HCT116 (cell line): ENCODE data around the gene SH3TC1. TPM values are rescaled to one million over a fixed set of nuclear protein-coding genes. Genes with fewer than 3 reads are reported as not detected.

Source experiments
- ATAC-seq: fragments of 200-7000 bp; cut with Tn5 transposase; 2 replicates; pipeline ENCODE4 v1.9.1; 2020; ENCODE audit warnings: mild to moderate bottlenecking, moderate library complexity
- BruUV-seq: library from RNA; stranded (reverse); fragments of 400-500 nt; replicated peaks from 2 replicates; lab custom pipeline; 2021; lab: Mats Ljungman, UMichigan
- CTCF ChIA-PET: fragments of 300-600 bp; sonication (Branson Sonifier 250); formaldehyde crosslinking; loops from one replicate; lab custom pipeline; 2021; ENCODE audit warnings: antibody characterized with exemption; lab: Charles Lee
- POLR2A ChIA-PET: fragments of 300-600, 350-600 bp; sonication (Branson Sonifier 250); formaldehyde crosslinking; loops from one replicate; lab custom pipeline; 2021; ENCODE audit warnings: antibody characterized with exemption; lab: Charles Lee
- RAD21 ChIA-PET, 2 experiments: fragments of 300-600 bp; sonication (Branson Sonifier 250); formaldehyde crosslinking; loops; one replicate each; lab custom pipeline; 2023; ENCODE audit warnings: low total read pairs in 2 of 2; ENCODE audit not compliant: uncharacterized antibody in 2 of 2, unreplicated experiment in 2 of 2, low non-redundant PET in 1 of 2; lab: Charles Lee
- DNase-seq: peaks from one replicate; pipeline ENCODE4 v3.0.0-alpha.2; 2010; ENCODE audit warnings: low read depth, low spot score
- H2AFZ ChIP-seq: fragments of 200-600 bp; shearing (Covaris generic), sonication (generic); 2 replicates; pipeline ENCODE4 v1.6.1; 2017; ENCODE audit warnings: low read depth, mixed run types, mixed read lengths, antibody characterized with exemption, low read length; ENCODE audit not compliant: poor library complexity, severe bottlenecking
- H3K27ac ChIP-seq: 2 replicates; pipeline ENCODE4 v1.5.1; 2012; ENCODE audit warnings: low read depth, low read length
- H3K27me3 ChIP-seq: fragments of 200-600 bp; sonication (generic); 2 replicates; pipeline ENCODE4 v1.6.1; 2016; ENCODE audit warnings: mixed run types, low read length, mixed read lengths; ENCODE audit not compliant: insufficient read depth
- H3K36me3 ChIP-seq, 2 experiments: fragments of 200-500 bp in 1 of 2; fragments of 200-600 bp in 1 of 2; sonication (Bioruptor generic) in 1 of 2; sonication (generic) in 1 of 2; 2 replicates each; pipeline versions ENCODE4 v1.5.1 to v1.6.1; 2014 to 2016; ENCODE audit warnings: low read length in 2 of 2, inconsistent platforms in 1 of 2, mixed read lengths in 1 of 2, mixed run types in 1 of 2; ENCODE audit not compliant: insufficient read depth in 2 of 2, control insufficient read depth in 1 of 2
- H3K4me1 ChIP-seq, 2 experiments: fragments of 200-600 bp in 1 of 2; sonication (generic) in 1 of 2; 2 replicates each; pipeline versions ENCODE4 v1.5.1 to v1.6.1; 2012 to 2017; ENCODE audit warnings: low read length in 2 of 2, inconsistent platforms in 1 of 2, mild to moderate bottlenecking in 1 of 2, mixed read lengths in 1 of 2, mixed run types in 1 of 2, moderate library complexity in 1 of 2; ENCODE audit not compliant: insufficient read depth in 2 of 2, control insufficient read depth in 1 of 2
- H3K4me2 ChIP-seq: fragments of 200-600 bp; sonication (generic); 2 replicates; pipeline ENCODE4 v1.6.1; 2017; ENCODE audit warnings: mixed run types, low read length, mixed read lengths
- H3K4me3 ChIP-seq, 2 experiments: fragments of 200-600 bp in 1 of 2; sonication (generic) in 1 of 2; replicated peaks in 1 of 2; 2 replicates each; pipeline ENCODE4 v1.5.1; 2011 to 2016; ENCODE audit warnings: low read length in 2 of 2, control low read depth in 1 of 2, low read depth in 1 of 2, mild to moderate bottlenecking in 1 of 2, mixed read lengths in 1 of 2, mixed run types in 1 of 2
- H3K79me2 ChIP-seq: fragments of 200-600 bp; sonication (generic); 2 replicates; pipeline ENCODE4 v1.6.1; 2017; ENCODE audit warnings: mild to moderate bottlenecking, mixed run types, low read length, moderate library complexity, mixed read lengths; ENCODE audit not compliant: insufficient read depth
- H3K9ac ChIP-seq: fragments of 200-600 bp; sonication (generic); 2 replicates; pipeline ENCODE4 v1.6.1; 2016; ENCODE audit warnings: low read length, mixed read lengths
- H3K9me2 ChIP-seq: fragments of 200-600 bp; sonication (generic), shearing (Covaris generic); 2 replicates; pipeline ENCODE4 v1.6.1; 2017; ENCODE audit warnings: mixed run types, mild to moderate bottlenecking, moderate library complexity; ENCODE audit not compliant: insufficient read depth
- H3K9me3 ChIP-seq, 2 experiments: fragments of 200-500 bp in 1 of 2; fragments of 200-600 bp in 1 of 2; sonication (Bioruptor generic) in 1 of 2; sonication (generic) in 1 of 2; 2 replicates each; pipeline ENCODE4 v1.6.1; 2014 to 2017; ENCODE audit warnings: low read length in 2 of 2, mixed read lengths in 2 of 2, inconsistent platforms in 1 of 2, low read depth in 1 of 2, mild to moderate bottlenecking in 1 of 2, mixed run types in 1 of 2, moderate library complexity in 1 of 2; ENCODE audit not compliant: control insufficient read depth in 1 of 2, insufficient read depth in 1 of 2
- H4K20me1 ChIP-seq: fragments of 200-600 bp; sonication (generic), shearing (Covaris generic); 2 replicates; pipeline ENCODE4 v1.6.1; 2017; ENCODE audit warnings: mixed run types, mild to moderate bottlenecking, moderate library complexity; ENCODE audit not compliant: insufficient read depth
- CEBPB ChIP-seq: IDR thresholded peaks from 2 replicates; pipeline ENCODE4 v1.6.1; 2012; ENCODE audit warnings: low read depth
- ELF1 ChIP-seq: IDR thresholded peaks from 2 replicates; pipeline ENCODE4 v1.6.1; 2012; ENCODE audit warnings: low read depth, borderline replicate concordance
- EZH2phosphoT487 ChIP-seq: fragments of 200-600 bp; IDR thresholded peaks from 2 replicates; pipeline ENCODE4 v1.6.1; 2018; ENCODE audit warnings: antibody characterized with exemption, borderline replicate concordance
- MAX ChIP-seq: IDR thresholded peaks from 2 replicates; pipeline ENCODE4 v1.6.1; 2012
- POLR2A ChIP-seq: IDR thresholded peaks from 2 replicates; pipeline ENCODE4 v1.7.0; 2011; ENCODE audit warnings: borderline replicate concordance; ENCODE audit not compliant: insufficient read depth, insufficient read length; ENCODE audit errors: extremely low read depth
- SP1 ChIP-seq: IDR thresholded peaks from 2 replicates; pipeline ENCODE4 v1.6.1; 2012; ENCODE audit warnings: low read depth
- SRF ChIP-seq: IDR thresholded peaks from 2 replicates; pipeline ENCODE4 v1.6.1; 2012; ENCODE audit warnings: low read depth
- ZFX ChIP-seq: fragments of 450-650 bp; IDR thresholded peaks from 2 replicates; pipeline ENCODE4 v1.6.1; 2017
- intact Hi-C: fragments of 100-400 bp; cut with micrococcal nuclease; formaldehyde crosslinking; loops from 2 replicates; pipeline ENCODE4 v1.10.0; 2022
- total RNA-seq: library from RNA; stranded (reverse); gene quantifications from one replicate; pipeline ENCODE4 v1.2.1, GENCODE V29; 2021; ENCODE audit not compliant: unreplicated experiment

SH3TC1 gene
- total RNA-seq, 1 experiment from 2014 or later = 12.5 TPM

DNA sequence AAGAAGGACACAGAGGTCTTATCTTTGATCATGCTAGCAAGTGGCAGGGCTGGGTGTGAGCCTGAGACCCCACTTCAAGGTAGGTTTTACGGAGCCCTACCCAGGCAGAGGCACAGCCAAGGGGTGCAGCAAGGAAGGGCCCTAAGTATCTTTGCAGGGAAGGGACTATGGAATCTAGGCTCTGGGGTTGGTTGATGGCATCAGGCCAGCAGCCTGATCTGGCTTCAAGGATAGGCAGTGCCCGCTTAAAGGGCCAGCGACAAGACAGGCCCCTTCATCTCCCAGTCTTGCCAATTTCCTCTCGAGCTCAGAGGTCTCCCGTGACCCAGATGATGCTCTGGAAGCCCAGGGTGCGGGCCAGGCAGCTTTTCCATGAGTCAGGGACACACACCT lies 46.2 kb upstream of the SH3TC1 start:
- RAD21 ChIA-PET = no interaction called here

DNA sequence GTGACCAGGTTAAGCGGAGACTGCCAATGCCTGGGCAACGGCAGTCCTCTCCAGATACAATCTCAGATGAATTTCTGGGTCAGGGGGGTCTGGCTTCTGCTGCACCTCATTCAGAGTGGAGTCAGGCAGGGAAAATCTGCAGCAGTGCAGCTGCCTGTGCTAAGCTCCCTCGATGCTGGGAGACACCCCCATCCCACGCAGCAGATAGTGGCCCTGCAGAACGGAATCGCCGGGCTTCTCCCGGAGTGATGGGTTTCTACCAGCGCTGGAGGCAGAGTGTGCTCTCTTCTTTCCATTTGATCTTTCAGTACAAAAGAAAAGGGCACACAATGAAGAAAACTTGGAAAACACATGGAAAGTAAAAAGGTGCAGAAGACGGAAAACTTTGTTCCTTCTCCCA lies 45.6 kb upstream of the SH3TC1 start:
- Histone ChIP-seq H3K9me3 (no peaks in the 10 kb centered on the region), H3K36me3 (no peaks in the 10 kb centered on the region), H4K20me1 (no peaks in the 10 kb centered on the region), H3K27me3 (no peaks in the 10 kb centered on the region), H2AFZ (no peak overlapping the region), H3K4me2 (no peak overlapping the region), H3K4me1 (peaks cover 6 to 19% of the 10 kb centered on the region in 2 experiments; a peak in 3 of 4 replicates), H3K27ac (no peak overlapping the region), H3K9ac (no peak overlapping the region), H3K79me2 (no peaks in the 10 kb centered on the region), H3K9me2 (no peaks in the 10 kb centered on the region), H3K4me3 (no peak overlapping the region)
- POLR2A ChIA-PET = no interaction called here
- intact Hi-C loops = no loop called here
- no peak for TF ChIP-seq EZH2phosphoT487
- TF ChIP-seq CEBPB = no peak
- no peak for TF ChIP-seq SRF
- TF ChIP-seq SP1 = no peak
- no peak for TF ChIP-seq MAX
- no peak for TF ChIP-seq ELF1
- no peak for TF ChIP-seq ZFX
- no peak for DNase-seq
- BruUV-seq = no TSS peak
- ATAC-seq = no peak
- CTCF ChIA-PET = no interaction called here
- RAD21 ChIA-PET = no interaction called here

More for the DNA sequence above, 46.2 kb upstream of the SH3TC1 start:
- no peak overlapping the region for H3K4me3 ChIP-seq
- no peak overlapping the region for H3K9ac ChIP-seq
- no peak overlapping the region for H3K27ac ChIP-seq
- ATAC-seq (no peak), DNase-seq (no peak)
- no peaks in the 10 kb centered on the region for H3K27me3 ChIP-seq
- no peaks in the 10 kb centered on the region for H3K36me3 ChIP-seq
- intact Hi-C loops = no loop called here
- ChIA-PET POLR2A (no interaction called here), CTCF (no interaction called here)
- H3K79me2 ChIP-seq = no peaks in the 10 kb centered on the region
- no peak overlapping the region for H3K4me2 ChIP-seq
- no peaks in the 10 kb centered on the region for H4K20me1 ChIP-seq
- H3K4me1 ChIP-seq = peaks cover 5 to 18% of the 10 kb centered on the region in 2 experiments; a peak in 3 of 4 replicates
- H2AFZ ChIP-seq = no peak overlapping the region
- TF ChIP-seq CEBPB (no peak), POLR2A (no peak)
- H3K9me3 ChIP-seq = no peaks in the 10 kb centered on the region
- H3K9me2 ChIP-seq = no peaks in the 10 kb centered on the region
- no TSS peak for BruUV-seq
